H1 (cell line): ENCODE measurements around the gene DIPK1A. TPM values are rescaled to one million over a fixed set of nuclear protein-coding genes. Genes with fewer than 3 reads are reported as not detected.

ENCODE experiments used
- CTCF ChIA-PET: fragments of 300-600 bp; sonication (Branson Sonifier 250); formaldehyde crosslinking; loops from one replicate; lab custom pipeline; 2021; ENCODE audit not compliant: partially characterized antibody; lab: Charles Lee
- POLR2A ChIA-PET: fragments of 300-600 bp; sonication (Branson Sonifier 250); formaldehyde crosslinking; loops from one replicate; lab custom pipeline; 2021; ENCODE audit warnings: inconsistent platforms; ENCODE audit not compliant: partially characterized antibody; lab: Charles Lee
- DNase-seq, 2 experiments: peaks; one replicate each; pipeline versions ENCODE4 v3.0.0 to v3.0.0-alpha.2; 2010 to 2022; ENCODE audit warnings: low spot score in 2 of 2, low read depth in 1 of 2, mixed read lengths in 1 of 2
- FAIRE-seq: peaks from 2 replicates; lab custom pipeline; 2011; peaks lifted over from hg19 to GRCh38; lab: Jason Lieb, UNC
- H2AFZ ChIP-seq: 2 replicates; pipeline ENCODE4 v1.8.1; 2012; ENCODE audit warnings: low read length, inconsistent platforms
- H2AK5ac ChIP-seq: 2 replicates; pipeline ENCODE4 v1.6.1; 2013; ENCODE audit warnings: low read depth, low read length
- H2BK120ac ChIP-seq: replicated peaks from 2 replicates; pipeline ENCODE3; 2013; ENCODE audit warnings: low read depth, low read length, inconsistent platforms
- H2BK12ac ChIP-seq: 2 replicates; pipeline ENCODE4 v1.6.1; 2013; ENCODE audit warnings: low read depth, low read length
- H2BK15ac ChIP-seq: 2 replicates; pipeline ENCODE4 v1.6.1; 2013; ENCODE audit warnings: low read length
- H2BK20ac ChIP-seq: 2 replicates; pipeline ENCODE4 v1.6.1; 2013; ENCODE audit warnings: low read length
- H2BK5ac ChIP-seq: 2 replicates; pipeline ENCODE4 v1.6.1; 2013; ENCODE audit warnings: low read depth, low read length
- H3K14ac ChIP-seq: 2 replicates; pipeline ENCODE4 v1.6.1; 2013; ENCODE audit warnings: inconsistent platforms; ENCODE audit not compliant: insufficient read length
- H3K18ac ChIP-seq: 2 replicates; pipeline ENCODE4 v1.6.1; 2013; ENCODE audit warnings: low read length; ENCODE audit errors: extremely low read depth
- H3K23ac ChIP-seq: 2 replicates; pipeline ENCODE4 v1.6.1; 2013; ENCODE audit warnings: inconsistent platforms; ENCODE audit not compliant: insufficient read length
- H3K23me2 ChIP-seq: 2 replicates; pipeline ENCODE4 v1.6.1; 2013; ENCODE audit warnings: low read depth, low read length
- H3K27ac ChIP-seq: 2 replicates; pipeline ENCODE4 v1.6.1; 2011; ENCODE audit warnings: low read depth, low read length, inconsistent platforms
- H3K27me3 ChIP-seq, 4 experiments: replicated peaks in 1 of 4; 1 replicate in 1 of 4; 2 replicates in 3 of 4; pipeline versions ENCODE4 v1.6.1 to v1.8.1; 2011 to 2013; ENCODE audit warnings: low read length in 3 of 4, mild to moderate bottlenecking in 3 of 4, inconsistent platforms in 2 of 4, mixed read lengths in 2 of 4, moderate library complexity in 1 of 4; ENCODE audit not compliant: control insufficient read depth in 3 of 4, insufficient read depth in 3 of 4; ENCODE audit errors: extremely low read depth in 1 of 4
- H3K36me3 ChIP-seq, 4 experiments: 2 replicates each; pipeline versions ENCODE4 v1.6.1 to v1.8.1; 2011 to 2013; ENCODE audit warnings: mild to moderate bottlenecking in 4 of 4, low read length in 3 of 4, moderate library complexity in 2 of 4, control low read depth in 1 of 4, inconsistent platforms in 1 of 4; ENCODE audit not compliant: insufficient read depth in 4 of 4, control insufficient read depth in 2 of 4
- H3K4ac ChIP-seq: replicated peaks from 2 replicates; pipeline ENCODE3; 2013; ENCODE audit warnings: low read length, low read depth, mixed read lengths, inconsistent platforms; ENCODE audit not compliant: insufficient read length
- H3K4me1 ChIP-seq, 4 experiments: replicated peaks in 1 of 4; 1 replicate in 1 of 4; 2 replicates in 3 of 4; pipeline versions ENCODE4 v1.6.1 to v1.8.1; 2011 to 2013; ENCODE audit warnings: low read length in 3 of 4, inconsistent platforms in 2 of 4, mixed read lengths in 1 of 4; ENCODE audit not compliant: insufficient read depth in 4 of 4, control insufficient read depth in 3 of 4
- H3K4me2 ChIP-seq, 2 experiments: 2 replicates each; pipeline versions ENCODE4 v1.6.1 to v1.8.1; 2011 to 2013; ENCODE audit warnings: low read depth in 2 of 2, low read length in 2 of 2, control low read depth in 1 of 2, inconsistent platforms in 1 of 2, mild to moderate bottlenecking in 1 of 2; ENCODE audit not compliant: insufficient read depth in 1 of 2
- H3K4me3 ChIP-seq, 4 experiments: fragments of 200-600, 300-600 bp in 1 of 4; sonication (generic), shearing (Covaris generic), sonication (Bioruptor Twin) in 1 of 4; 2 replicates each; pipeline versions ENCODE4 v1.5.1 to v1.8.1; 2011 to 2016; ENCODE audit warnings: low read length in 4 of 4, low read depth in 3 of 4, control low read depth in 2 of 4, inconsistent platforms in 2 of 4, mild to moderate bottlenecking in 2 of 4, mixed read lengths in 1 of 4, moderate library complexity in 1 of 4; ENCODE audit not compliant: insufficient read depth in 2 of 4; ENCODE audit errors: extremely low read depth in 1 of 4
- H3K56ac ChIP-seq: replicated peaks from 2 replicates; pipeline ENCODE3; 2013; ENCODE audit warnings: low read depth, mild to moderate bottlenecking, mixed read lengths, low read length, inconsistent platforms; ENCODE audit not compliant: insufficient read length
- H3K79me1 ChIP-seq: 2 replicates; pipeline ENCODE4 v1.6.1; 2013; ENCODE audit warnings: low read depth, low read length, control low read depth
- H3K79me2 ChIP-seq, 2 experiments: 2 replicates each; pipeline versions ENCODE4 v1.6.1 to v1.8.1; 2012 to 2013; ENCODE audit warnings: low read length in 2 of 2, mild to moderate bottlenecking in 2 of 2, inconsistent platforms in 1 of 2; ENCODE audit not compliant: insufficient read depth in 2 of 2, control insufficient read depth in 1 of 2
- H3K9ac ChIP-seq, 4 experiments: replicated peaks in 1 of 4; 1 replicate in 1 of 4; 2 replicates in 3 of 4; pipeline versions ENCODE4 v1.6.1 to v1.8.1; 2011 to 2013; ENCODE audit warnings: low read depth in 3 of 4, low read length in 3 of 4, control low read depth in 2 of 4, mild to moderate bottlenecking in 2 of 4, moderate library complexity in 2 of 4, inconsistent platforms in 1 of 4; ENCODE audit errors: extremely low read depth in 1 of 4
- H3K9me3 ChIP-seq, 2 experiments: 2 replicates each; pipeline versions ENCODE4 v1.6.1 to v1.8.1; 2012 to 2013; ENCODE audit warnings: mild to moderate bottlenecking in 2 of 2, moderate library complexity in 2 of 2, control low read depth in 1 of 2, inconsistent platforms in 1 of 2, low read depth in 1 of 2, low read length in 1 of 2, mixed read lengths in 1 of 2; ENCODE audit not compliant: insufficient read depth in 2 of 2
- H4K20me1 ChIP-seq, 2 experiments: replicated peaks in 1 of 2; 2 replicates each; pipeline versions ENCODE3 to v1.8.1; 2011 to 2013; ENCODE audit warnings: inconsistent platforms in 2 of 2, low read length in 2 of 2, mild to moderate bottlenecking in 1 of 2; ENCODE audit not compliant: insufficient read depth in 2 of 2, control insufficient read depth in 1 of 2
- H4K5ac ChIP-seq: 2 replicates; pipeline ENCODE4 v1.6.1; 2013; ENCODE audit warnings: low read length, low read depth, mixed read lengths, inconsistent platforms; ENCODE audit not compliant: insufficient read length
- H4K8ac ChIP-seq: 2 replicates; pipeline ENCODE4 v1.8.0; 2013; ENCODE audit warnings: mild to moderate bottlenecking, moderate library complexity, low read length, inconsistent platforms; ENCODE audit not compliant: insufficient read depth; ENCODE audit errors: extremely low read depth
- H4K91ac ChIP-seq: replicated peaks from 2 replicates; pipeline ENCODE3; 2013; ENCODE audit warnings: low read length, mixed read lengths, inconsistent platforms; ENCODE audit not compliant: insufficient read length
- BRCA1 ChIP-seq: IDR thresholded peaks from 2 replicates; pipeline ENCODE4 v1.6.1; 2012; ENCODE audit warnings: low read depth, low read length, improper control_type of control experiment
- CTBP2 ChIP-seq: IDR thresholded peaks from 2 replicates; pipeline ENCODE4 v1.7.0; 2011; ENCODE audit warnings: borderline replicate concordance, mild to moderate bottlenecking, moderate library complexity, mixed read lengths, low read length; ENCODE audit not compliant: insufficient read depth, insufficient read length
- CTCF ChIP-seq, 3 experiments: IDR thresholded peaks; 1 replicate in 2 of 3; 2 replicates in 1 of 3; pipeline versions ENCODE4 v1.5.1 to v1.6.1; 2011; ENCODE audit warnings: low read length in 3 of 3, mild to moderate bottlenecking in 3 of 3, inconsistent platforms in 2 of 3, low read depth in 1 of 3, moderate library complexity in 1 of 3; ENCODE audit not compliant: insufficient read depth in 1 of 3; ENCODE audit errors: control extremely low read depth in 1 of 3
- GABPA ChIP-seq: IDR thresholded peaks from 2 replicates; pipeline ENCODE4 v1.6.1; 2011; ENCODE audit warnings: mild to moderate bottlenecking, low read length, moderate library complexity, borderline replicate concordance; ENCODE audit not compliant: insufficient read depth
- GTF2F1 ChIP-seq: IDR thresholded peaks from 2 replicates; pipeline ENCODE4 v1.6.1; 2012; ENCODE audit warnings: low read depth, low read length, improper control_type of control experiment, borderline replicate concordance
- MAX ChIP-seq: IDR thresholded peaks from 2 replicates; pipeline ENCODE4 v1.6.1; 2012; ENCODE audit warnings: inconsistent platforms
- POLR2A ChIP-seq, 2 experiments: IDR thresholded peaks; 1 replicate in 1 of 2; 2 replicates in 1 of 2; pipeline ENCODE4 v1.6.1; 2011; ENCODE audit warnings: low read depth in 2 of 2, low read length in 2 of 2, mild to moderate bottlenecking in 2 of 2; ENCODE audit errors: control extremely low read depth in 1 of 2
- POLR2AphosphoS5 ChIP-seq: IDR thresholded peaks from 2 replicates; pipeline ENCODE4 v1.6.1; 2011; ENCODE audit warnings: low read depth, low read length
- RFX5 ChIP-seq: IDR thresholded peaks from 2 replicates; pipeline ENCODE4 v1.6.1; 2011; ENCODE audit warnings: low read depth, low read length, improper control_type of control experiment, borderline replicate concordance
- SIRT6 ChIP-seq: IDR thresholded peaks from one replicate; pipeline ENCODE4 v1.7.1; 2012; ENCODE audit warnings: low read length, inconsistent platforms
- SIX5 ChIP-seq: IDR thresholded peaks from 2 replicates; pipeline ENCODE4 v1.6.1; 2011; ENCODE audit warnings: mild to moderate bottlenecking, low read depth, low read length
- SRF ChIP-seq: IDR thresholded peaks from 2 replicates; pipeline ENCODE4 v1.6.1; 2011; ENCODE audit warnings: mild to moderate bottlenecking, low read depth, low read length, moderate library complexity
- polyA plus RNA-seq, 7 experiments: library from polyadenylated mRNA; depleted of rRNA in 3 of 7; stranded (reverse) in 5 of 7; unstranded in 2 of 7; fragments of >200 nt in 5 of 7; fragments of 200-250 nt in 2 of 7; gene quantifications; 1 replicate in 5 of 7; 2 replicates in 1 of 7; 4 replicates in 1 of 7; pipeline versions ENCODE4 v1.2.1 to v1.2.3, GENCODE V29; 2011 to 2013; ENCODE audit warnings: missing spikeins in 2 of 7, mixed read lengths in 2 of 7
- total RNA-seq: library from RNA; stranded (reverse); fragmentation: NEBNext Ultra II Directional; extraction: Animal tissue kit (Norgen Biotek cat#: 25700); gene quantifications from 2 replicates; pipeline ENCODE4 v1.2.1, GENCODE V29; 2021

DIPK1A gene
- total and polyA plus RNA-seq, 2 of the 8 experiments (the other 6 are each of a cell fraction or from before 2014, with no cell fraction given): 2.5 to 5.0 TPM

DNA sequence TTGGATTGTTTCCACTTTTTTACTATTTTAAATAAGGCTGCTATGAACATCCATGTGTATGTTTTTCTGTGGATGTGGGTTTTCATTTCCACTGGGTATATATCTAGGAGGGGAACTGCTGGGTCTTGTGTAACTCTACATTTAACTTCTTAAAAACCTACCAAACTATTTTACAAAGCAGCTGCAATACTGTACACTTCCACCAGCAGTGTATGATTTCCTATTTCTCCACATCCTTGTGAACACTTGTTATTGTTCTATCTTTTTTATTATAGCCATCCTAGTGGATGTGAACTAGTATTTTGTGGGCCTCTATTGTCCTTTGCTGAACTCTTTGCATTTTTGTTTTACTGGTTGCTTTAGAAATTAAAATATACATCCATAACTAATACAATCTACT lies 33.4 kb downstream of the DIPK1A start:
- no peaks in the 10 kb centered on the region for H3K4me1 ChIP-seq
- no peaks in the 10 kb centered on the region for H4K20me1 ChIP-seq
- no peak overlapping the region for H4K5ac ChIP-seq
- no peak overlapping the region for H4K8ac ChIP-seq
- no peak overlapping the region for H3K23ac ChIP-seq
- TF ChIP-seq BRCA1: no peak
- no peak for TF ChIP-seq SIX5
- TF ChIP-seq RFX5: no peak
- TF ChIP-seq SIRT6: no peak
- no peak for TF ChIP-seq SRF
- no peak for TF ChIP-seq MAX
- TF ChIP-seq GABPA: no peak
- TF ChIP-seq POLR2AphosphoS5: no peak
- no peak for TF ChIP-seq CTCF (IDR thresholded peaks at IDR 0.05; ENCODE audit: control extremely low read depth in 1 of 3, insufficient read depth in 1 of 3, low read depth in 1 of 3, low read length in 3 of 3)
- no peak for TF ChIP-seq GTF2F1
- TF ChIP-seq POLR2A (IDR thresholded peaks at IDR 0.05; ENCODE audit: control extremely low read depth in 1 of 2, low read depth in 2 of 2, low read length in 2 of 2): no peak
- no peak for TF ChIP-seq CTBP2
- H2AFZ ChIP-seq: no peak overlapping the region
- no peak overlapping the region for H3K4ac ChIP-seq
- H2BK20ac ChIP-seq: no peak overlapping the region
- FAIRE-seq (no peak), DNase-seq (no peak)
- H3K36me3 ChIP-seq: no peaks in the 10 kb centered on the region
- no peak overlapping the region for H3K4me2 ChIP-seq
- H3K14ac ChIP-seq: no peak overlapping the region
- no peak overlapping the region for H3K27ac ChIP-seq
- H2BK120ac ChIP-seq: no peak overlapping the region
- no peak overlapping the region for H2BK15ac ChIP-seq
- H2BK12ac ChIP-seq: no peak overlapping the region
- H3K18ac ChIP-seq: no peak overlapping the region
- H3K9me3 ChIP-seq: no peaks in the 10 kb centered on the region
- ChIA-PET POLR2A (no interaction called here), CTCF (interaction anchor here (0.6 to 1.7 kb wide), 2 partner anchors 9 to 55 kb away, joined by 3 to 4 read pairs; no protein-coding TSS in a partner anchor)
- no peaks in the 10 kb centered on the region for H3K79me1 ChIP-seq
- H3K9ac ChIP-seq: no peak overlapping the region
- H3K23me2 ChIP-seq: no peaks in the 10 kb centered on the region
- H3K79me2 ChIP-seq: no peaks in the 10 kb centered on the region
- no peak overlapping the region for H2AK5ac ChIP-seq
- no peak overlapping the region for H4K91ac ChIP-seq
- no peaks in the 10 kb centered on the region for H3K27me3 ChIP-seq
- H3K4me3 ChIP-seq: no peak overlapping the region
- H2BK5ac ChIP-seq: no peak overlapping the region
- H3K56ac ChIP-seq: no peak overlapping the region
